Effector CD4-positive, alpha-beta T cell (primary cell): ENCODE results near the gene TSPAN11.
"Not testable (repeated sequence)": the region's sequence is repeated elsewhere in the genome, so short reads cannot be mapped to it uniquely, and the experiment has no call there.

ENCODE experiments used
- DNase-seq: peaks from one replicate; pipeline ENCODE4 v3.0.0-alpha.2; 2020

TSPAN11 gene

GRCh38 chr12:31021809-31022494, 95.4 kb downstream of the TSPAN11 start:
- DNase-seq = no peak

GRCh38 chr12:31023271-31023724, 96.8 kb downstream of the TSPAN11 start:
- DNase-seq = no peak

GRCh38 chr12:31026202-31026601, 99.7 kb downstream of the TSPAN11 start:
- DNase-seq = no peak

GRCh38 chr12:31027006-31027405, 100.5 kb downstream of the TSPAN11 start:
- DNase-seq = not testable (repeated sequence)

GRCh38 chr12:31029468-31029867, 102.9 kb downstream of the TSPAN11 start:
- DNase-seq = no peak

GRCh38 chr12:31029916-31030562, 103.5 kb downstream of the TSPAN11 start:
- no peak for DNase-seq

GRCh38 chr12:31031951-31032335, 105.4 kb downstream of the TSPAN11 start:
- DNase-seq = no peak

- no peak for DNase-seq
These were observed 106.6 kb downstream of the TSPAN11 start for GRCh38 chr12:31033146-31033545.

GRCh38 chr12:31033681-31034080, 107.1 kb downstream of the TSPAN11 start:
- DNase-seq = no peak

- DNase-seq = no peak
These were observed 107.8 kb downstream of the TSPAN11 start for GRCh38 chr12:31034372-31034771.

GRCh38 chr12:31035226-31035625, 108.7 kb downstream of the TSPAN11 start:
- no peak for DNase-seq

GRCh38 chr12:31035967-31036665, 109.6 kb downstream of the TSPAN11 start:
- DNase-seq = no peak

- no peak for DNase-seq
These were observed 110.5 kb downstream of the TSPAN11 start for GRCh38 chr12:31037028-31037427.

GRCh38 chr12:31037931-31038330, 111.4 kb downstream of the TSPAN11 start:
- no peak for DNase-seq

GRCh38 chr12:31041033-31041564, 114.6 kb downstream of the TSPAN11 start:
- no peak for DNase-seq
